ENCODE measurements around the gene RGS17.
A peak's percentile ranks its signal among the peaks of the same experiment; 100 is the strongest.
"Not testable (repeated sequence)": the region's sequence is repeated elsewhere in the genome, so short reads cannot be mapped to it uniquely, and the experiment has no call there.

RGS17 gene

GRCh38 chr6:153028286-153028685, 102.8 kb downstream of the RGS17 start:
- no peak for DNase-seq

- no peak for DNase-seq
Measured at GRCh38 chr6:153027480-153027879, 103.6 kb downstream of the RGS17 start.

GRCh38 chr6:153024709-153025017, 106.4 kb downstream of the RGS17 start:
- DNase-seq = no peak

GRCh38 chr6:153023977-153024708, 106.9 kb downstream of the RGS17 start:
- DNase-seq = peak; percentile 5

GRCh38 chr6:153018355-153018754, 112.7 kb downstream of the RGS17 start:
- no peak for DNase-seq

- DNase-seq = no peak
Measured at GRCh38 chr6:153016846-153017245, 114.2 kb downstream of the RGS17 start.

GRCh38 chr6:153015094-153015640, 115.9 kb downstream of the RGS17 start:
- no peak for DNase-seq

GRCh38 chr6:153013438-153013837, 117.6 kb downstream of the RGS17 start:
- no peak for DNase-seq

- no peak for DNase-seq
Measured at GRCh38 chr6:153012856-153013255, 118.2 kb downstream of the RGS17 start.

GRCh38 chr6:153003366-153003690, 127.8 kb downstream of the RGS17 start:
- no peak for DNase-seq

- peak; percentile 68 for DNase-seq
Measured at GRCh38 chr6:153002613-153003365, 128.3 kb downstream of the RGS17 start, which contains the start of gene MTRF1L. Gene MTRF1L, minus strand, starts transcription at chr6:153002709. Its CDS starts 24 bp downstream, at chr6:153002685.

- no peak for DNase-seq
Measured at GRCh38 chr6:153001767-153002612, 129.1 kb downstream of the RGS17 start.

GRCh38 chr6:153000790-153001189, 130.3 kb downstream of the RGS17 start:
- not testable (repeated sequence) for DNase-seq

GRCh38 chr6:153000243-153000642, 130.8 kb downstream of the RGS17 start:
- DNase-seq = no peak

GRCh38 chr6:152999538-152999937, 131.5 kb downstream of the RGS17 start:
- DNase-seq = not testable (repeated sequence)

- no peak for DNase-seq
Measured at GRCh38 chr6:152993847-152994246, 137.2 kb downstream of the RGS17 start.

- no peak for DNase-seq
Measured at GRCh38 chr6:152993431-152993830, 137.7 kb downstream of the RGS17 start.

GRCh38 chr6:152986978-152987377, 144.1 kb downstream of the RGS17 start:
- no peak for DNase-seq

GRCh38 chr6:152985300-152985699, 145.8 kb downstream of the RGS17 start:
- not testable (repeated sequence) for DNase-seq

GRCh38 chr6:152984513-152984872, 146.6 kb downstream of the RGS17 start:
- no peak for DNase-seq

- DNase-seq = peak; percentile 90
Measured at GRCh38 chr6:152983637-152984512, 147.2 kb downstream of the RGS17 start.

Data from T-helper 9 cell (primary cell).